Kidney (tissue), 22 donors: ENCODE data around the gene RAB40B. TPM values are rescaled to one million over a fixed set of nuclear protein-coding genes. Genes with fewer than 3 reads are reported as not detected.
A peak's percentile ranks its signal among the peaks of the same experiment; 100 is the strongest.
"Not testable (repeated sequence)": the region's sequence is repeated elsewhere in the genome, so short reads cannot be mapped to it uniquely, and the experiment has no call there.

Experiments
- DNase-seq, 5 donors: peaks; one replicate each; pipeline ENCODE4 v3.0.0-alpha.2; 2013 to 2020
- FAIRE-seq: peaks from 2 replicates; lab custom pipeline; 2012; peaks lifted over from hg19 to GRCh38; lab: Jason Lieb, UNC
- H3K27ac ChIP-seq, 2 donors: one replicate each; pipeline ENCODE4 v1.7.0; 2013; ENCODE audit warnings: low read depth in 2 of 2, low read length in 2 of 2, inconsistent platforms in 1 of 2
- H3K27me3 ChIP-seq: one replicate; pipeline ENCODE4 v1.7.1; 2013; ENCODE audit warnings: low read length, inconsistent platforms; ENCODE audit not compliant: control insufficient read depth, insufficient read depth
- H3K36me3 ChIP-seq, 3 donors: one replicate each; pipeline versions ENCODE4 v1.7.0 to v1.7.1; 2013; ENCODE audit warnings: low read length in 3 of 3, control low read depth in 1 of 3, inconsistent platforms in 1 of 3; ENCODE audit not compliant: insufficient read depth in 3 of 3, control insufficient read depth in 2 of 3
- H3K4me1 ChIP-seq, 3 donors: one replicate each; pipeline versions ENCODE4 v1.7.0 to v1.7.1; 2013; ENCODE audit warnings: low read length in 3 of 3, inconsistent platforms in 1 of 3, low read depth in 1 of 3; ENCODE audit not compliant: control insufficient read depth in 2 of 3, insufficient read depth in 2 of 3
- H3K4me3 ChIP-seq, 3 donors: one replicate each; pipeline versions ENCODE4 v1.7.0 to v1.8.1; 2013; ENCODE audit warnings: low read length in 3 of 3, control low read depth in 1 of 3, inconsistent platforms in 1 of 3
- H3K9ac ChIP-seq, 3 donors: one replicate each; pipeline versions ENCODE4 v1.7.0 to v1.7.1; 2013; ENCODE audit warnings: low read length in 3 of 3, control low read depth in 1 of 3, inconsistent platforms in 1 of 3
- H3K9me3 ChIP-seq, 3 donors: one replicate each; pipeline versions ENCODE4 v1.7.0 to v1.7.1; 2013; ENCODE audit warnings: low read length in 3 of 3, control low read depth in 1 of 3, inconsistent platforms in 1 of 3; ENCODE audit not compliant: control insufficient read depth in 2 of 3, insufficient read depth in 1 of 3
- CTCF ChIP-seq: IDR thresholded peaks from 3 replicates; pipeline ENCODE4 v1.5.1; 2012; ENCODE audit warnings: mild to moderate bottlenecking, moderate library complexity, borderline replicate concordance; ENCODE audit not compliant: insufficient read depth; ENCODE audit errors: extremely low read depth
- intact Hi-C: fragments of 100-400 bp; cut with DNase I; formaldehyde crosslinking; loops from one replicate; pipeline ENCODE4 v1.11.1; 2022
- long read RNA-seq, 10 donors: library from polyadenylated mRNA in 1 of 10; unstranded in 1 of 10; transcript quantifications; one replicate each; pipeline ENCODE4 v2.0.0 and lab custom pipeline, GENCODE V29; 2021 to 2026
- polyA plus RNA-seq: library from polyadenylated mRNA; stranded (reverse); fragments of 350-450 nt; fragmentation: Illumina TruSeq; extraction: RNeasy Lipid Tissue Mini Kit (QIAGEN cat#74804); gene quantifications from one replicate; pipeline ENCODE4 v1.2.3, GENCODE V29; 2014; ENCODE audit warnings: low read depth, low replicate concordance; ENCODE audit not compliant: insufficient read depth
- total RNA-seq: library from RNA; stranded (reverse); fragmentation: NEBNext Ultra II Directional; extraction: Animal tissue kit (Norgen Biotek cat#: 25700); gene quantifications from one replicate; pipeline ENCODE4 v1.2.1, GENCODE V29; 2021
- donor health status: control.
- donor health status: control.
- donor health status: control.
- donor health status: control.
- donor health status: control.
- donor health status: DM: yes; HTN: yes; CAD: no.
- donor health status: Normal renal cell carcinoma (clear cell type).

Gene RAB40B
- total RNA-seq (21.7 TPM), polyA plus RNA-seq (36.1 TPM)
- long read RNA-seq, donor 1, transcript RAB40B-211 (1 exons, 2,522 nt) = minor isoform, 8 of 21 reads
- long read RNA-seq, donor 1, transcript RAB40B-206 (6 exons, 3,859 nt) = major isoform, 10 of 21 reads
- long read RNA-seq, donor 1, partial matches to known transcripts = 0 of 21 reads
- long read RNA-seq, donor 1, other reads (novel, unspliced or antisense) = 0 of 21 reads
- long read RNA-seq, donor 2, transcript RAB40B-211 (1 exons, 2,522 nt) = minor isoform, 5 of 13 reads
- long read RNA-seq, donor 2, transcript RAB40B-206 (6 exons, 3,859 nt) = major isoform, 6 of 13 reads
- long read RNA-seq, donor 2, partial matches to known transcripts = 0 of 13 reads
- long read RNA-seq, donor 2, other reads (novel, unspliced or antisense) = 0 of 13 reads
- long read RNA-seq, donor 3, transcript RAB40B-206 (6 exons, 3,859 nt) = minor isoform, 9 of 20 reads
- long read RNA-seq, donor 3, transcript RAB40B-211 (1 exons, 2,522 nt) = major isoform, 10 of 20 reads
- long read RNA-seq, donor 3, partial matches to known transcripts = 0 of 20 reads
- long read RNA-seq, donor 3, other reads (novel, unspliced or antisense) = 0 of 20 reads
- long read RNA-seq, donor 4, transcript RAB40B-206 (6 exons, 3,859 nt) = major isoform, 11 of 21 reads
- long read RNA-seq, donor 4, transcript RAB40B-211 (1 exons, 2,522 nt) = minor isoform, 10 of 21 reads
- long read RNA-seq, donor 4, partial matches to known transcripts = 0 of 21 reads
- long read RNA-seq, donor 4, other reads (novel, unspliced or antisense) = 0 of 21 reads
- long read RNA-seq, donor 5, partial matches to known transcripts = 0 of 3 reads
- long read RNA-seq, donor 5, other reads (novel, unspliced or antisense) = 0 of 3 reads
- long read RNA-seq, donor 6, partial matches to known transcripts = 0 of 6 reads
- long read RNA-seq, donor 6, other reads (novel, unspliced or antisense) = 0 of 6 reads
- long read RNA-seq, donor 7, transcript RAB40B-206 (6 exons, 3,859 nt) = major isoform, 12 of 25 reads
- long read RNA-seq, donor 7, partial matches to known transcripts = 2 of 25 reads
- long read RNA-seq, donor 7, other reads (novel, unspliced or antisense) = 6 of 25 reads
- long read RNA-seq, donor 8, transcript RAB40B-206 (6 exons, 3,859 nt) = major isoform, 8 of 18 reads
- long read RNA-seq, donor 8, transcript RAB40B-211 (1 exons, 2,522 nt) = major isoform, 8 of 18 reads
- long read RNA-seq, donor 8, partial matches to known transcripts = 0 of 18 reads
- long read RNA-seq, donor 8, other reads (novel, unspliced or antisense) = 0 of 18 reads
- long read RNA-seq, donor 9, partial matches to known transcripts = 0 of 5 reads
- long read RNA-seq, donor 9, other reads (novel, unspliced or antisense) = 0 of 5 reads
- long read RNA-seq, donor 10, transcript RAB40B-211 (1 exons, 2,522 nt) = major isoform, 8 of 44 reads
- long read RNA-seq, donor 10, transcript RAB40B-206 (6 exons, 3,859 nt) = minor isoform, 7 of 44 reads
- long read RNA-seq, donor 10, partial matches to known transcripts = 27 of 44 reads
- long read RNA-seq, donor 10, other reads (novel, unspliced or antisense) = 0 of 44 reads

- Histone ChIP-seq H3K36me3 (no peaks in the 10 kb centered on the region), H3K9ac (peak within 1 kb of the TSS in 2 of 3 donors; percentile 58 to 62), H3K4me3 (peak within 1 kb of the TSS; percentile 74 to 82 (median 74)), H3K4me1 (peaks cover 0 to 18% (median 0%) of the 10 kb centered on the region in 3 donors), H3K27me3 (no peaks in the 10 kb centered on the region), H3K27ac (peak within 1 kb of the TSS in 1 of 2 donors; percentile 74), H3K9me3 (peaks cover 0 to 5% (median 0%) of the 10 kb centered on the region in 3 donors)
- intact Hi-C loops = no loop called here
- DNase-seq (peak; percentile 99 to 100 (median 99)), FAIRE-seq (no peak)
- TF ChIP-seq CTCF = no peak
These were observed at the start of gene RAB40B for GRCh38 chr17:82698065-82698973. Gene RAB40B (minus strand): TSS chr17:82698698. CDS start chr17:82698596, 102 bp downstream.

- Histone ChIP-seq H3K27ac (no peak overlapping the region), H3K4me1 (no peaks in the 10 kb centered on the region), H3K36me3 (peaks cover 7 to 18% (median 14%) of the 10 kb centered on the region in 3 donors), H3K9ac (no peak overlapping the region), H3K9me3 (peaks cover 0 to 2% (median 0%) of the 10 kb centered on the region in 3 donors), H3K4me3 (no peak overlapping the region), H3K27me3 (no peaks in the 10 kb centered on the region)
- TF ChIP-seq CTCF = no peak
- DNase-seq (no peak), FAIRE-seq (no peak)
- intact Hi-C loops = no loop called here
These were observed 47.0 kb upstream of the RAB40B start for GRCh38 chr17:82745524-82745923.

- H3K9ac ChIP-seq, H3K27me3 ChIP-seq, H3K27ac ChIP-seq, intact Hi-C loops, H3K4me3 ChIP-seq, H3K4me1 ChIP-seq, FAIRE-seq, DNase-seq, H3K9me3 ChIP-seq: not testable (repeated sequence)
- H3K36me3 ChIP-seq = peaks cover 9 to 25% (median 16%) of the 10 kb centered on the region in 3 donors
These were observed 46.2 kb upstream of the RAB40B start for GRCh38 chr17:82744736-82745135.
